ENCODE data around the gene AFAP1.
A peak's percentile ranks its signal among the peaks of the same experiment; 100 is the strongest.

Gene AFAP1

DNA sequence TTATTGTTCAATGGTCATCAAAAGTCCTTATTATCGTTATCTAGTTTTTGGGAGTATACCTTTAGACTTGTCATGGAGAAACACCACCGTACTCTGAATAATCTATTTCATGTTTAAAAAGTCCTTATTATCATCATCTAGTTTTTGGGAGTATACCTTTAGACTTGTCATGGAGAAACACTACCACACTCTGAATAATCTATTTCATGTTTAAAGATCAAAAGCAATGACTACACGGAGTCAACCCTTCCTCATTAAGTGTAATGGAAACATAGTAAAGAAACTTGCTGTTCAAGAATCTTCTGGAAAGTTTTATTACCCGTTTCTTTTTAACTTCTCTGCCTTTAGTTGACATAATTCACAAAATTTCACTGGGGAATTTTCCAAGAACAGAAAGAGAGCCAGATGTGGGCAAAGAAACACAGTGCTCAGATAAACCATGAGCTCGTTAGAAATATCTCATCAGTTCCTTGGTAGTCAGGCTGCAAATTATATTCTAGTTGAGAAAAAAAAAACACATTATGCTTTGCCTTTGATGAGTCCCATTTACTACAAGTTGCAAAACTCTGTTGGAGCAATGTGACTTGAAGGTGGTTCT is 158.8 kb downstream of the AFAP1 start:
- DNase-seq, result peak; percentile 34

DNA sequence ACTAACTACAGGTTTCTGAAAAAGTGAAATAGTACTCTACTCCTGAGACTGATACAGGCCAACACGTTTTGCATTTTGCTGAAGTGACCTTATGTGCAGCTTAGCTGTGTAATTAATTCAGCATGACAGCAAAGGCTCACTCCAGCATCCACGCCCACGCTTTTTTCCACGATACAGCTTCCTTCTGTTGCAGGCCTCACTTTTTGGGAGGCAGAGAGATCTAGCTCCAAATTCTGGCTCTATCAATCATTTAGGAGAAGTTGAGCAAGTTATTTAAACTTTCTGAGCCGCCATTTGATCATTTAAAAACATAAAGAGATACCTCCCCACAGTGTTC is 160.3 kb downstream of the AFAP1 start:
- peak; percentile 45 for DNase-seq

- DNase-seq, result no peak
Measured at GRCh38 chr4:7778510-7779431, 160.9 kb downstream of the AFAP1 start.

DNA sequence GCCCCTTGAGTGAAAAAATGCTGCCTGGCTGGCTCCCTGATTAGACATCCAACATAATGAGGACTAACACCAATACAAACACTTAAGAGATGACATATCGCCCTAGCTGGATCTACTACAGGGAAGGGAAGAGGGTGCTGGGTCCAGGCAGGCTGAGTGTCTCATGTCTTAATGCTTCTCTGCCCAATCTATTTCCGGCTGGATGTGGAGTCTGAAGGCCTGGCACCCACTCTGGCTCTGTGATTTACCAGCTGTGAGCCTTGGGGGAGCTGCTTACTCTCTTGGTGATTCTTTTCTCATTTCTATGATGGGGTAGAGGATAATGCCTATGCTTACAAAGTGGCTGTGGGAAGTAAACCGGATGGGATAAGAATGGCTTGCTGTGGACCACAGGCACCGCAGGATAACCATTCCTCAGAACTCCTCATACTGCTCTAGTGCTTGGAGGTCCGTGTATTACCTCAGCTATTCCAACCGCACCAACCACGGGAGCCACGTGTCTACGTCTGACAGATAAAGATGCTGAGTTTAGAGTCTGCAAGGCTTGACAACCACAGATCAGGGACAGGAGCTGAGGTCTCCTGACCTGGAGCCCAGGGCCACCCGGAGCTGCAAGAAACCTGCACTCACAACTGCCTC is 161.7 kb downstream of the AFAP1 start:
- no peak for DNase-seq

DNA sequence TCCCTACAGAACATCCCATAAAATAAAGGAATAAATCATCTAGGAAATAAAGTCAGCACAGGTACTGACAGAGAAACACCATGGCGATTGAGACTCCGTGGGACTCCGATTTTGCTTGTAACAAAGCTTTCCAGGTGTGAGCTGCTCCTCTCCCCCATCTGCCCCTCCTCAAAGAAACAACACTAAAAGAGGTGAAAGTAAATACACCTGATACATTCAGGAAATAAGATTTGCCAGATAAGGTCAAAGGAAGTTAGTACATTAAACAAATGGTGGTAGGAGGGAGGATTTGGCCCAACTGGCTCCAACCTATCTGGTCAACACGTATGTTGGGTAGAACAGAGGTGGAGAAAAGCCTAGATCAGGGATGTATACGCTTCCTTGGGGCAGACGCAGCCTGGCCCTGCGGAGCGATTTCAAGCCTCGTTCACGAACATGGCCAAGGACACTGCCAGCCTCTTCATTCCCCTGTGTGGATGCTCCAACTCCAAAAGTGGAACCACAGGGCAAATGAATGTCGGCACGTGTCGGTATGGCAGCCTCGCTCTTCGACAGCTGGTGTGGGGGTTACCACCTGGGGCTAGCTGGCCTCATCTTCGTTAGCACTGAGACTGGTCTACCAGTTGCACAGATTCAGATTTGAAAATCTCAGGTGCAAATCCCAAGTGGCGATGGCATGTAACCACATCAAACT is 162.5 kb downstream of the AFAP1 start:
- DNase-seq, result no peak

- no peak for DNase-seq
Measured at GRCh38 chr4:7775396-7775795, 164.3 kb downstream of the AFAP1 start.

- no peak for DNase-seq
Measured at GRCh38 chr4:7774301-7775294, 165.1 kb downstream of the AFAP1 start.

DNA sequence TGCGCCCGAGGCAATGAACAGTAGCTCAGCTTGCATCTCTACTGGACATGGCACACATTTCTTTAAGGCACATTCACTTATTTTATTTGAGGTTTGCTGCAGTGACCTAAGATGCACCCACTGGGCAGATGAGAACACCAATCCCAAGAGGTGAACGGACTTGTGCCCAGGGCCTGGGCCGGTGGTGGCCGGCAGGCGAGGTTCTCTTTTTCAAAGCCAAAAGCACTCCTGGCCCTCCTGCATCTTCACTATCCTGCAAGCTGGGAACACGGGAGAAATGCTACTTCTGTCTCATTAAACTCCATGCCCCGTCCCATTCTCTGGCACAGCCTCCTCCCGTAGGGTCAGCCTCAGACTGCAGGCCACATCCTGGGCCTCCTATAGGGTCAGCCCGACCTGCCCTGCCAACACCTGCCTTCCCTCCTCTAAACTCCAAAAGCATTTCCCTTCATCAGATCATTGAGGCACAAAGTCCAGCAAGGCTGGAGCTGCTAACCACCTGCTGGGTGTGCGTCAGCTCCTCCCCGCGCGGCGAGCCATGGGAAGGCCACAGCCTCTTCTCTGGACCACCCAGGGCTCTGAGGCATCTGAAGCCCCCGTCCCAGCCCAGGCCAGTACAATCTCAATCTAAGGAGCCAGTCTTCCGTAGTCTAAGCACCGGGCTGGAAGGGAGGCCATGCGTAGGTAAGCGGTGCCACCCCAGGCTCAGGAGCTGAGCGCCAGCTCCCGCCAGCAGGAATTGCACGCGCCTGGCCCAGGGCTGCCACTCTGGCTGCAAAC is 166.1 kb downstream of the AFAP1 start:
- DNase-seq, result no peak

GRCh38 chr4:7772711-7773385 is 166.8 kb downstream of the AFAP1 start:
- DNase-seq, result peak; percentile 38

- no peak for DNase-seq
Measured at GRCh38 chr4:7771541-7772507, 167.8 kb downstream of the AFAP1 start.

DNA sequence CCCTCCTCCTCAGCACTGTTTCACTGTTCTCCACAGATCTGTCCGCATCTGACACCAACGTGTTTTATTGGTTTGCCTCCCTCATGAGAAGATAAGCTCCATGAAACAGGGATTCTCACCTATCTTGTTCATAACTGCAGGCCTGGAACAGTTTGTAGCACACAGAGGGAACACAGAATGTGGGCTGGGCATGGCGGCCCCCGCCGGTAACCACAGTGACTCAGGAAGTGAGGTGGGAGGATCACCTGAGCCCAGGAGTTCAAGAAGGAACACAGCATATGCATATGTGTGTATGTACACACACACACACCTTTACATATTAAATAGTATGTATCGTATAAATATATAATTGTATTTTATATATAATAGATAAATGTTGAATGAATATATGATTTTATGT is 168.6 kb downstream of the AFAP1 start:
- no peak for DNase-seq

- no peak for DNase-seq
Measured at GRCh38 chr4:7770224-7771050, 169.2 kb downstream of the AFAP1 start.

GRCh38 chr4:7769396-7770223 is 170.1 kb downstream of the AFAP1 start:
- no peak for DNase-seq

- DNase-seq, result no peak
Measured at GRCh38 chr4:7768736-7769135, 170.9 kb downstream of the AFAP1 start.

GRCh38 chr4:7767966-7768365 is 171.7 kb downstream of the AFAP1 start:
- no peak for DNase-seq

DNA sequence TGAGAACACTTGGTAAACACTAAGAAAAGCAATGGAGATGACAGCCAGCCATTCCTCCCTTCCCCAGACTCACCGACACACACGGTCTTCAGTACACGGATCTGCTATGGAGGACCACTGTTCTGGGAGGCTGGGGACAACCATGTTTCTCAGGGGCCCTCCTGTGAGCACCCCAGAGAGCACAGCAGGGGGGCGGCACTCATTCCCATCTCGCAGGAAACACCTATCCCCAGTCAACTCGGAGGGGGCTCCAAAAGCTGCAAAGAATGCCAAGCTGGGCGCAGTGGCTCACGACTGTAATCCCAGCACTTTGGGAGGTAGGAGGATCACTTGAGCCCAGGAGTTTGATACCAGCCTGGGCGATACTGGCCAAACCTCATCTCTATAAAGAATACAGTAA is 172.1 kb downstream of the AFAP1 start:
- DNase-seq, result no peak

DNA sequence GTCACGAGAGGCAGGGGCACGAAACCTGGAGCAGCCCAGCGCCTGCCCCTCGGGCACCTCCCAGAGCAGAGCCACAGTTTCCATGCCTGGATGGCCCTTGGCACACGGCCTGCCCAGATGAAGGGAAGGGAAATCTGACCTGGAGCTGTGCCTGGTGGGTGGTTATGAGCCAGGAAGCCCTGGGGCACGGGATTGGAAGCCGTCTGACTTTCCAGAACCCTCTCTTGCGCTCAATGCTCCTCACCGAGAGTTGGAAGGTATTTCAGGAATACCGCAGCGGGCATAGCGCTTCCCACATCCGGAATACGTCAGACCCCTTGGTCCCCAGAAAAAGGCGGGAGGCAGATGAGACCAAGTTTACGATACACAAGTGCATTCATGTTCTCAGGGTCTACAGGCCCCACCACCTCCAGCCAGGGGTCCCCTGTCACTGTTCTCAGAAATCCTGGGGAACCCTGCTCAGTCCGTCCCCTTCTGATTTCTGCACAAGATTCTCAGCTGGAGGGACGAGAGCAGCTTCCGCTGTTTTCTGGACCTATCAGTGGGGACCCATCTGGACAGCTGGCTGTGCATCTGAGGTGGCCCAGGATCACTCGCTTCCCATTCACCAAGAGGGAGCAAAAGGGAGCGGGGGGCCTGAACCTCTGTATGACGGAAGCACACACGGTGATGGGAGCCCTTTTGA is 172.9 kb downstream of the AFAP1 start:
- no peak for DNase-seq

Data from fibroblast of skin of abdomen (primary cell).